ENCODE data around the gene ABI3BP.

Gene ABI3BP

GRCh38 chr3:100776097-100776729 lies 217.0 kb downstream of the ABI3BP start:
- H3K27ac Mint-ChIP-seq: no peak overlapping the region
- H3K4me3 Mint-ChIP-seq: no peak overlapping the region
- no peaks in the 10 kb centered on the region for H3K27me3 Mint-ChIP-seq
- no peaks in the 10 kb centered on the region for H3K36me3 Mint-ChIP-seq
- no peaks in the 10 kb centered on the region for H3K4me1 Mint-ChIP-seq
- no peaks in the 10 kb centered on the region for H3K9me3 Mint-ChIP-seq

GRCh38 chr3:100775669-100776068 lies 217.6 kb downstream of the ABI3BP start:
- no peak overlapping the region for H3K4me3 Mint-ChIP-seq
- no peaks in the 10 kb centered on the region for H3K9me3 Mint-ChIP-seq
- H3K36me3 Mint-ChIP-seq: no peaks in the 10 kb centered on the region
- no peaks in the 10 kb centered on the region for H3K27me3 Mint-ChIP-seq
- no peaks in the 10 kb centered on the region for H3K4me1 Mint-ChIP-seq
- H3K27ac Mint-ChIP-seq: no peak overlapping the region

GRCh38 chr3:100775226-100775625 lies 218.0 kb downstream of the ABI3BP start:
- Mint-ChIP-seq H3K9me3 (no peaks in the 10 kb centered on the region), H3K4me1 (no peaks in the 10 kb centered on the region), H3K27ac (no peak overlapping the region), H3K4me3 (no peak overlapping the region), H3K27me3 (no peaks in the 10 kb centered on the region), H3K36me3 (no peaks in the 10 kb centered on the region)

GRCh38 chr3:100769693-100770092 lies 223.5 kb downstream of the ABI3BP start:
- no peaks in the 10 kb centered on the region for H3K27me3 Mint-ChIP-seq
- no peak overlapping the region for H3K4me3 Mint-ChIP-seq
- H3K36me3 Mint-ChIP-seq: no peaks in the 10 kb centered on the region
- no peaks in the 10 kb centered on the region for H3K9me3 Mint-ChIP-seq
- H3K4me1 Mint-ChIP-seq: peaks cover 6% of the 10 kb centered on the region
- no peak overlapping the region for H3K27ac Mint-ChIP-seq

GRCh38 chr3:100766069-100766468 lies 227.2 kb downstream of the ABI3BP start:
- Mint-ChIP-seq H3K36me3 (no peaks in the 10 kb centered on the region), H3K4me3 (no peak overlapping the region), H3K27ac (no peak overlapping the region), H3K4me1 (peaks cover 6% of the 10 kb centered on the region), H3K27me3 (no peaks in the 10 kb centered on the region), H3K9me3 (no peaks in the 10 kb centered on the region)

- peaks cover 6% of the 10 kb centered on the region for H3K4me1 Mint-ChIP-seq
- no peaks in the 10 kb centered on the region for H3K27me3 Mint-ChIP-seq
- no peak overlapping the region for H3K27ac Mint-ChIP-seq
Observed at GRCh38 chr3:100765437-100765975, 227.7 kb downstream of the ABI3BP start.

GRCh38 chr3:100761951-100762350 lies 231.3 kb downstream of the ABI3BP start:
- no peaks in the 10 kb centered on the region for H3K27me3 Mint-ChIP-seq
- H3K36me3 Mint-ChIP-seq: no peaks in the 10 kb centered on the region
- H3K27ac Mint-ChIP-seq: no peak overlapping the region
- H3K9me3 Mint-ChIP-seq: no peaks in the 10 kb centered on the region
- H3K4me3 Mint-ChIP-seq: no peak overlapping the region
- peaks cover 6% of the 10 kb centered on the region for H3K4me1 Mint-ChIP-seq

More at GRCh38 chr3:100765437-100765975, 227.7 kb downstream of the ABI3BP start:
- Mint-ChIP-seq H3K4me3 (no peak overlapping the region), H3K9me3 (no peaks in the 10 kb centered on the region), H3K36me3 (no peaks in the 10 kb centered on the region)

GRCh38 chr3:100761211-100761942 lies 231.8 kb downstream of the ABI3BP start:
- H3K9me3 Mint-ChIP-seq: no peaks in the 10 kb centered on the region
- no peak overlapping the region for H3K27ac Mint-ChIP-seq

GRCh38 chr3:100760377-100760776 lies 232.8 kb downstream of the ABI3BP start:
- no peak overlapping the region for H3K4me3 Mint-ChIP-seq
- no peaks in the 10 kb centered on the region for H3K9me3 Mint-ChIP-seq
- peaks cover under 1% of the 10 kb centered on the region for H3K4me1 Mint-ChIP-seq
- H3K27ac Mint-ChIP-seq: no peak overlapping the region
- no peaks in the 10 kb centered on the region for H3K36me3 Mint-ChIP-seq
- H3K27me3 Mint-ChIP-seq: no peaks in the 10 kb centered on the region

More at GRCh38 chr3:100761211-100761942, 231.8 kb downstream of the ABI3BP start:
- H3K36me3 Mint-ChIP-seq: no peaks in the 10 kb centered on the region
- peaks cover 6% of the 10 kb centered on the region for H3K4me1 Mint-ChIP-seq
- no peak overlapping the region for H3K4me3 Mint-ChIP-seq
- H3K27me3 Mint-ChIP-seq: no peaks in the 10 kb centered on the region

- H3K36me3 Mint-ChIP-seq: no peaks in the 10 kb centered on the region
- H3K9me3 Mint-ChIP-seq: no peaks in the 10 kb centered on the region
- H3K27ac Mint-ChIP-seq: no peak overlapping the region
- H3K4me3 Mint-ChIP-seq: no peak overlapping the region
- H3K4me1 Mint-ChIP-seq: no peaks in the 10 kb centered on the region
- no peaks in the 10 kb centered on the region for H3K27me3 Mint-ChIP-seq
Observed at GRCh38 chr3:100759950-100760349, 233.3 kb downstream of the ABI3BP start.

GRCh38 chr3:100759159-100759558 lies 234.1 kb downstream of the ABI3BP start:
- no peaks in the 10 kb centered on the region for H3K4me1 Mint-ChIP-seq
- no peak overlapping the region for H3K4me3 Mint-ChIP-seq
- H3K9me3 Mint-ChIP-seq: no peaks in the 10 kb centered on the region
- no peaks in the 10 kb centered on the region for H3K27me3 Mint-ChIP-seq
- no peak overlapping the region for H3K27ac Mint-ChIP-seq
- H3K36me3 Mint-ChIP-seq: no peaks in the 10 kb centered on the region

GRCh38 chr3:100756441-100756840 lies 236.8 kb downstream of the ABI3BP start:
- Mint-ChIP-seq H3K4me3 (no peak overlapping the region), H3K9me3 (no peaks in the 10 kb centered on the region), H3K27ac (no peak overlapping the region), H3K4me1 (no peaks in the 10 kb centered on the region), H3K27me3 (no peaks in the 10 kb centered on the region), H3K36me3 (peaks cover 7% of the 10 kb centered on the region)

GRCh38 chr3:100754563-100755334 lies 238.5 kb downstream of the ABI3BP start:
- H3K4me3 Mint-ChIP-seq: no peak overlapping the region
- no peaks in the 10 kb centered on the region for H3K27me3 Mint-ChIP-seq
- no peaks in the 10 kb centered on the region for H3K9me3 Mint-ChIP-seq
- no peak overlapping the region for H3K27ac Mint-ChIP-seq
- H3K36me3 Mint-ChIP-seq: peaks cover 7% of the 10 kb centered on the region
- H3K4me1 Mint-ChIP-seq: no peaks in the 10 kb centered on the region

- H3K9me3 Mint-ChIP-seq: no peaks in the 10 kb centered on the region
- no peak overlapping the region for H3K4me3 Mint-ChIP-seq
- peaks cover 10% of the 10 kb centered on the region for H3K36me3 Mint-ChIP-seq
- no peaks in the 10 kb centered on the region for H3K4me1 Mint-ChIP-seq
- no peak overlapping the region for H3K27ac Mint-ChIP-seq
- no peaks in the 10 kb centered on the region for H3K27me3 Mint-ChIP-seq
Observed at GRCh38 chr3:100753846-100754245, 239.4 kb downstream of the ABI3BP start.

GRCh38 chr3:100748967-100749366 lies 244.3 kb downstream of the ABI3BP start:
- Mint-ChIP-seq H3K36me3 (peaks cover 24% of the 10 kb centered on the region), H3K4me3 (no peak overlapping the region), H3K27ac (no peak overlapping the region), H3K27me3 (no peaks in the 10 kb centered on the region), H3K9me3 (no peaks in the 10 kb centered on the region), H3K4me1 (no peaks in the 10 kb centered on the region)

- Mint-ChIP-seq H3K9me3 (no peaks in the 10 kb centered on the region), H3K4me3 (no peak overlapping the region), H3K36me3 (peaks cover 25% of the 10 kb centered on the region), H3K27me3 (no peaks in the 10 kb centered on the region), H3K27ac (no peak overlapping the region), H3K4me1 (no peaks in the 10 kb centered on the region)
Observed at GRCh38 chr3:100748220-100748619, 245.0 kb downstream of the ABI3BP start.

Measured in activated naive CD4-positive, alpha-beta T cell treated with anti-CD3 and anti-CD28 coated beads, Interleukin-2, amount 50 U/mL, for 24 hours (primary cell).